IMR-90 (cell line): Measurements from ENCODE around the gene SYTL2.

Source experiments
- BHLHE40 ChIP-seq: fragments of 150-350 bp; IDR thresholded peaks from 2 replicates; pipeline ENCODE4 v1.6.1; 2016; ENCODE audit warnings: mild to moderate bottlenecking, low read depth, low read length
- CEBPB ChIP-seq: IDR thresholded peaks from 2 replicates; pipeline ENCODE4 v1.6.1; 2012; ENCODE audit warnings: low read depth, low read length, improper control_type of control experiment
- MAZ ChIP-seq: IDR thresholded peaks from 2 replicates; pipeline ENCODE4 v1.6.1; 2012; ENCODE audit warnings: low read depth, mild to moderate bottlenecking, low read length, improper control_type of control experiment, moderate library complexity, borderline replicate concordance
- MXI1 ChIP-seq: IDR thresholded peaks from 2 replicates; pipeline ENCODE4 v1.6.1; 2012; ENCODE audit warnings: low read depth, mild to moderate bottlenecking, low read length, moderate library complexity, borderline replicate concordance
- NFE2L2 ChIP-seq: fragments of 150-350 bp; IDR thresholded peaks from 2 replicates; pipeline ENCODE4 v1.6.1; 2016; ENCODE audit warnings: low read depth, mild to moderate bottlenecking, low read length
- POLR2A ChIP-seq: IDR thresholded peaks from 2 replicates; pipeline ENCODE4 v1.6.1; 2012; ENCODE audit warnings: mild to moderate bottlenecking, low read depth, low read length
- RAD21 ChIP-seq: IDR thresholded peaks from 2 replicates; pipeline ENCODE4 v1.6.1; 2012; ENCODE audit warnings: low read length, improper control_type of control experiment
- RCOR1 ChIP-seq: IDR thresholded peaks from 2 replicates; pipeline ENCODE4 v1.6.1; 2012; ENCODE audit warnings: mild to moderate bottlenecking, low read length, improper control_type of control experiment; ENCODE audit not compliant: insufficient replicate concordance
- RFX5 ChIP-seq: IDR thresholded peaks from 2 replicates; pipeline ENCODE4 v1.8.0; 2012; ENCODE audit warnings: low read depth, mild to moderate bottlenecking, low read length, moderate library complexity
- SMC3 ChIP-seq: fragments of 150-350 bp; IDR thresholded peaks from 2 replicates; pipeline ENCODE4 v1.6.1; 2016; ENCODE audit warnings: low read depth, mild to moderate bottlenecking, antibody characterized with exemption, low read length, moderate library complexity
- TF ChIP-seq, protein P1 (sequence below): conservative IDR thresholded peaks from 2 replicates; pipeline ENCODE4 v1.5.1; 2012; ENCODE audit warnings: mild to moderate bottlenecking, low read depth, low read length, improper control_type of control experiment
- TF ChIP-seq, protein P2 (sequence below): fragments of 150-350 bp; IDR thresholded peaks from 2 replicates; pipeline ENCODE4 v1.6.1; 2017; ENCODE audit warnings: mild to moderate bottlenecking, antibody characterized with exemption, low read length, low read depth
- TF ChIP-seq, protein P3 (sequence below): fragments of 150-350 bp; IDR thresholded peaks from 2 replicates; pipeline ENCODE4 v1.6.1; 2016; ENCODE audit warnings: low read depth, mild to moderate bottlenecking, low read length, moderate library complexity, borderline replicate concordance

DNA sequence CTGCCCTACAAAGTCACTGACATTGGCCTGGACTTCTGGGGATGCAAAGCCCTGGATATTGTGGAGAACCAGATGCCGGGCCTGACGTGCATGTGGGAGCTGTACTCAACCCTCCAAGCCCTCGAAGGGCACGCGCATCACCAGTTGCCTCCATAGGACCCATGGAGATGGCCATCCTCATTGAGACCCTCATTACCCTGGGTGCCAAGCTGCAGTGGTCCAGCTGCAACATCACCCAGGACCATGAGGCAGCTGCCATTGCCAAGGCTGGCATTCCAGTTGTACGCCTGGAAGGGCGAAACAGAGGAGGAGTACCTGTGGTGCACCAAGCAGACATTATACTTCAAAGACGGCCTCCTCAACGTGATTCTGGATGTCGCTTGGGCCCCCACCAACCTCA, 46.2 kb upstream of the SYTL2 start:
- TF ChIP-seq, protein P1, sequence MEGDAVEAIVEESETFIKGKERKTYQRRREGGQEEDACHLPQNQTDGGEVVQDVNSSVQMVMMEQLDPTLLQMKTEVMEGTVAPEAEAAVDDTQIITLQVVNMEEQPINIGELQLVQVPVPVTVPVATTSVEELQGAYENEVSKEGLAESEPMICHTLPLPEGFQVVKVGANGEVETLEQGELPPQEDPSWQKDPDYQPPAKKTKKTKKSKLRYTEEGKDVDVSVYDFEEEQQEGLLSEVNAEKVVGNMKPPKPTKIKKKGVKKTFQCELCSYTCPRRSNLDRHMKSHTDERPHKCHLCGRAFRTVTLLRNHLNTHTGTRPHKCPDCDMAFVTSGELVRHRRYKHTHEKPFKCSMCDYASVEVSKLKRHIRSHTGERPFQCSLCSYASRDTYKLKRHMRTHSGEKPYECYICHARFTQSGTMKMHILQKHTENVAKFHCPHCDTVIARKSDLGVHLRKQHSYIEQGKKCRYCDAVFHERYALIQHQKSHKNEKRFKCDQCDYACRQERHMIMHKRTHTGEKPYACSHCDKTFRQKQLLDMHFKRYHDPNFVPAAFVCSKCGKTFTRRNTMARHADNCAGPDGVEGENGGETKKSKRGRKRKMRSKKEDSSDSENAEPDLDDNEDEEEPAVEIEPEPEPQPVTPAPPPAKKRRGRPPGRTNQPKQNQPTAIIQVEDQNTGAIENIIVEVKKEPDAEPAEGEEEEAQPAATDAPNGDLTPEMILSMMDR = no peak
- TF ChIP-seq, protein P2, sequence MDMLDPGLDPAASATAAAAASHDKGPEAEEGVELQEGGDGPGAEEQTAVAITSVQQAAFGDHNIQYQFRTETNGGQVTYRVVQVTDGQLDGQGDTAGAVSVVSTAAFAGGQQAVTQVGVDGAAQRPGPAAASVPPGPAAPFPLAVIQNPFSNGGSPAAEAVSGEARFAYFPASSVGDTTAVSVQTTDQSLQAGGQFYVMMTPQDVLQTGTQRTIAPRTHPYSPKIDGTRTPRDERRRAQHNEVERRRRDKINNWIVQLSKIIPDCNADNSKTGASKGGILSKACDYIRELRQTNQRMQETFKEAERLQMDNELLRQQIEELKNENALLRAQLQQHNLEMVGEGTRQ = no peak
- TF ChIP-seq RAD21 (no peak), BHLHE40 (no peak), MXI1 (no peak), POLR2A (no peak), RFX5 (no peak), CEBPB (no peak), MAZ (no peak), NFE2L2 (no peak), RCOR1 (no peak), SMC3 (no peak)
- TF ChIP-seq, protein P3, sequence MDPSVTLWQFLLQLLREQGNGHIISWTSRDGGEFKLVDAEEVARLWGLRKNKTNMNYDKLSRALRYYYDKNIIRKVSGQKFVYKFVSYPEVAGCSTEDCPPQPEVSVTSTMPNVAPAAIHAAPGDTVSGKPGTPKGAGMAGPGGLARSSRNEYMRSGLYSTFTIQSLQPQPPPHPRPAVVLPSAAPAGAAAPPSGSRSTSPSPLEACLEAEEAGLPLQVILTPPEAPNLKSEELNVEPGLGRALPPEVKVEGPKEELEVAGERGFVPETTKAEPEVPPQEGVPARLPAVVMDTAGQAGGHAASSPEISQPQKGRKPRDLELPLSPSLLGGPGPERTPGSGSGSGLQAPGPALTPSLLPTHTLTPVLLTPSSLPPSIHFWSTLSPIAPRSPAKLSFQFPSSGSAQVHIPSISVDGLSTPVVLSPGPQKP = no peak
